SK-N-SH (cell line): ENCODE data around the gene CA9. TPM values are rescaled to one million over a fixed set of nuclear protein-coding genes. Genes with fewer than 3 reads are reported as not detected.

Experiments
- CTCF ChIA-PET: fragments of 300-600, 350-600 bp; formaldehyde crosslinking; extraction: SDS; loops from one replicate; lab custom pipeline; 2021; lab: Yijun Ruan, JAX
- POLR2A ChIA-PET: fragments of 350-600 bp; sonication (Branson Sonifier 250); formaldehyde crosslinking; extraction: SDS; loops from one replicate; lab custom pipeline; 2020; ENCODE audit warnings: antibody characterized with exemption, inconsistent platforms; lab: Yijun Ruan, JAX
- DNase-seq: peaks from one replicate; pipeline ENCODE4 v3.0.0; 2012
- H2AFZ ChIP-seq: fragments of 200-600 bp; sonication (generic); 2 replicates; pipeline ENCODE4 v1.8.1; 2016; ENCODE audit warnings: antibody characterized with exemption, mild to moderate bottlenecking, low read depth
- H3F3A ChIP-seq: fragments of 200-600 bp; sonication (generic); replicated peaks from 2 replicates; pipeline ENCODE3; 2016; ENCODE audit warnings: antibody characterized with exemption, mild to moderate bottlenecking; ENCODE audit not compliant: insufficient read depth
- H3K27ac ChIP-seq, 2 experiments: fragments of 200-500 bp in 1 of 2; fragments of 200-600 bp in 1 of 2; sonication (Bioruptor generic) in 1 of 2; sonication (generic), shearing (Covaris generic) in 1 of 2; 2 replicates each; pipeline versions ENCODE4 v1.5.1 to v1.6.1; 2014 to 2016; ENCODE audit warnings: low read depth in 2 of 2, inconsistent platforms in 1 of 2, low read length in 1 of 2, mild to moderate bottlenecking in 1 of 2, mixed read lengths in 1 of 2
- H3K27me3 ChIP-seq: fragments of 200-600 bp; sonication (generic), shearing (Covaris generic); 2 replicates; pipeline ENCODE4 v1.6.1; 2016; ENCODE audit warnings: mixed run types; ENCODE audit not compliant: insufficient read depth
- H3K36me3 ChIP-seq, 2 experiments: fragments of 200-500 bp in 1 of 2; fragments of 200-600 bp in 1 of 2; sonication (Bioruptor generic) in 1 of 2; sonication (generic) in 1 of 2; replicated peaks in 1 of 2; 2 replicates each; pipeline versions ENCODE3 to v1.5.1; 2014 to 2016; ENCODE audit warnings: low read length in 1 of 2, mild to moderate bottlenecking in 1 of 2; ENCODE audit not compliant: insufficient read depth in 2 of 2, control insufficient read depth in 1 of 2
- H3K4me1 ChIP-seq, 2 experiments: fragments of 200-500 bp in 1 of 2; fragments of 200-600 bp in 1 of 2; sonication (Bioruptor generic) in 1 of 2; sonication (generic), shearing (Covaris generic) in 1 of 2; 2 replicates each; pipeline versions ENCODE4 v1.5.1 to v1.6.1; 2014 to 2016; ENCODE audit warnings: low read depth in 1 of 2, low read length in 1 of 2, mixed run types in 1 of 2; ENCODE audit not compliant: insufficient read depth in 2 of 2, control insufficient read depth in 1 of 2
- H3K4me2 ChIP-seq: fragments of 200-600 bp; sonication (generic), shearing (Covaris generic); 2 replicates; pipeline ENCODE4 v1.6.1; 2017; ENCODE audit warnings: mixed run types
- H3K4me3 ChIP-seq, 2 experiments: fragments of 200-500 bp in 1 of 2; fragments of 200-600 bp in 1 of 2; sonication (Bioruptor generic) in 1 of 2; sonication (generic), shearing (Covaris generic) in 1 of 2; 2 replicates each; pipeline versions ENCODE4 v1.5.1 to v1.8.1; 2014 to 2016; ENCODE audit warnings: low read depth in 2 of 2, inconsistent platforms in 1 of 2, low read length in 1 of 2, mild to moderate bottlenecking in 1 of 2, mixed read lengths in 1 of 2, moderate library complexity in 1 of 2
- H3K79me2 ChIP-seq: fragments of 200-600 bp; sonication (generic); 2 replicates; pipeline ENCODE4 v1.8.1; 2017; ENCODE audit warnings: mild to moderate bottlenecking; ENCODE audit not compliant: insufficient read depth
- H3K9ac ChIP-seq: fragments of 200-600 bp; sonication (generic); 2 replicates; pipeline ENCODE4 v1.6.1; 2017; ENCODE audit warnings: mixed run types
- H3K9me2 ChIP-seq: fragments of 200-600 bp; sonication (generic); 2 replicates; pipeline ENCODE4 v1.6.1; 2017; ENCODE audit warnings: mixed run types
- H3K9me3 ChIP-seq: fragments of 200-600 bp; sonication (generic); 2 replicates; pipeline ENCODE4 v1.6.1; 2017; ENCODE audit warnings: mixed run types, mild to moderate bottlenecking, moderate library complexity
- H4K20me1 ChIP-seq: fragments of 200-600 bp; sonication (generic); 2 replicates; pipeline ENCODE4 v1.6.1; 2017; ENCODE audit warnings: mild to moderate bottlenecking, mixed run types; ENCODE audit not compliant: insufficient read depth
- CHD2 ChIP-seq: fragments of 150-350 bp; IDR thresholded peaks from 2 replicates; pipeline ENCODE4 v1.6.1; 2018; ENCODE audit warnings: low read length; ENCODE audit not compliant: partially characterized antibody
- ELF1 ChIP-seq: IDR thresholded peaks from 2 replicates; pipeline ENCODE4 v1.4.0; 2012
- EP300 ChIP-seq, 2 experiments: IDR thresholded peaks; 2 replicates each; pipeline versions ENCODE4 v1.4.0 to v1.6.1; 2012; ENCODE audit warnings: borderline replicate concordance in 1 of 2, low read depth in 1 of 2, low read length in 1 of 2
- FOXM1 ChIP-seq: IDR thresholded peaks from 2 replicates; pipeline ENCODE4 v1.4.0; 2012; ENCODE audit warnings: low read depth, mild to moderate bottlenecking
- GABPA ChIP-seq: IDR thresholded peaks from 2 replicates; pipeline ENCODE4 v1.4.0; 2012; ENCODE audit warnings: low read depth, mild to moderate bottlenecking
- JUND ChIP-seq: IDR thresholded peaks from 2 replicates; pipeline ENCODE4 v1.4.0; 2012
- MEF2A ChIP-seq: IDR thresholded peaks from 2 replicates; pipeline ENCODE4 v1.4.0; 2012; ENCODE audit warnings: low read depth, borderline replicate concordance
- MXI1 ChIP-seq: IDR thresholded peaks from 2 replicates; pipeline ENCODE4 v1.6.1; 2012; ENCODE audit warnings: mild to moderate bottlenecking, low read depth, low read length, improper control_type of control experiment
- NFIC ChIP-seq: IDR thresholded peaks from 2 replicates; pipeline ENCODE4 v1.4.0; 2012; ENCODE audit warnings: borderline replicate concordance
- RAD21 ChIP-seq: IDR thresholded peaks from 2 replicates; pipeline ENCODE4 v1.6.1; 2012; ENCODE audit warnings: mild to moderate bottlenecking, low read length
- RCOR1 ChIP-seq: fragments of 150-350 bp; IDR thresholded peaks from 2 replicates; pipeline ENCODE4 v1.6.1; 2017; ENCODE audit warnings: antibody characterized with exemption, low read length
- RXRA ChIP-seq: IDR thresholded peaks from 2 replicates; pipeline ENCODE4 v1.4.0; 2012; ENCODE audit warnings: low read depth, mild to moderate bottlenecking, borderline replicate concordance
- SIN3A ChIP-seq: IDR thresholded peaks from 2 replicates; pipeline ENCODE4 v1.6.1; 2012; ENCODE audit warnings: low read depth, mild to moderate bottlenecking, low read length, moderate library complexity, borderline replicate concordance
- TAF1 ChIP-seq: IDR thresholded peaks from 2 replicates; pipeline ENCODE4 v1.6.1; 2012; ENCODE audit warnings: low read depth, mild to moderate bottlenecking, low read length, moderate library complexity, borderline replicate concordance
- TCF12 ChIP-seq: IDR thresholded peaks from 2 replicates; pipeline ENCODE4 v1.4.0; 2012
- WGBS: methylation state at CpG from one replicate; pipeline ENCODE4 v1.1.6; 2017; ENCODE audit warnings: low lambda C conversion rate; 5-methylcytosine and 5-hydroxymethylcytosine counted together
- polyA plus RNA-seq, 3 experiments: library from polyadenylated mRNA; depleted of rRNA; stranded (reverse); fragments of >200 nt; gene quantifications; 2 replicates each; pipeline ENCODE4 v1.2.3, GENCODE V29; 2012
- TF ChIP-seq, protein P1 (sequence below): IDR thresholded peaks from 2 replicates; pipeline ENCODE4 v1.6.1; 2012; ENCODE audit warnings: mild to moderate bottlenecking, low read depth, low read length, moderate library complexity
- TF ChIP-seq, protein P2 (sequence below): IDR thresholded peaks from 2 replicates; pipeline ENCODE4 v1.4.0; 2012; ENCODE audit warnings: low read depth, borderline replicate concordance
- TF ChIP-seq, protein P3 (sequence below): fragments of 200-600 bp; sonication (generic); IDR thresholded peaks from 2 replicates; pipeline ENCODE4 v1.6.1; 2017; ENCODE audit warnings: antibody characterized with exemption, mild to moderate bottlenecking, moderate library complexity

CA9 gene
- polyA plus RNA-seq, 1 of the 3 experiments (the other 2 are of a cell fraction) = 1.4 TPM

DNA sequence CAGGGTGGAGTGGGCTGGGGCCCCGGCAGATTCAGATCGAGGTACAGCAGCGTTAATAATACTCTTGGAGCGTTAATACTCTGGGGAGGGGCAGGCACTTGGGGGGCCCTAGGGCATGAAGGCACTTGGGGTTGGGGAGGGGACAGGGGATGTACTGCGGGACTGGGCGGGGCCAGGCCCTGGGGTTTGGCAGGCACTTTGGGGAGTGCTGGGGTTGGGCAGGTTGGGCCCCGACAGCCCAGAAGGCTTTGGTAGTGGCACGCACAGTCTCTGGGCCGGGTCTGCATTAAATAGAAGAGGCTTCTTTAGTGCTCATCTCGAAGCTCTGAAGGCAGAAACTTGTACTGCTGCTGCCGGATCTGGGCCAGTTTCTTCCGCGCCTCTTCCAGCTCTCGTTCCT, 23.8 kb downstream of the CA9 start:
- ChIA-PET CTCF (interaction anchor here (1.0 to 8.3 kb wide), 13 partner anchors 10 to 366 kb away, joined by 3 to 183 read pairs (median 13); partner anchors contain the start of genes ARHGEF39, CCDC107, CREB3 and RMRP), POLR2A (interaction anchor here (0.8 to 1.1 kb wide), 2 partner anchors 8 to 11 kb away, joined by 3 to 4 read pairs; no protein-coding TSS in a partner anchor)
- Histone ChIP-seq H3K36me3 (peaks cover 42 to 59% of the 10 kb centered on the region in 2 experiments), H3K9me3 (no peaks in the 10 kb centered on the region), H3F3A (peaks cover 52% of the 10 kb centered on the region), H4K20me1 (no peaks in the 10 kb centered on the region), H3K9ac (no peak overlapping the region), H3K79me2 (no peaks in the 10 kb centered on the region), H3K4me2 (no peak overlapping the region), H3K4me3 (no peak overlapping the region), H3K4me1 (no peaks in the 10 kb centered on the region), H3K27ac (no peak overlapping the region), H3K9me2 (no peaks in the 10 kb centered on the region), H2AFZ (no peak overlapping the region), H3K27me3 (no peaks in the 10 kb centered on the region)
- TF ChIP-seq, protein P1, sequence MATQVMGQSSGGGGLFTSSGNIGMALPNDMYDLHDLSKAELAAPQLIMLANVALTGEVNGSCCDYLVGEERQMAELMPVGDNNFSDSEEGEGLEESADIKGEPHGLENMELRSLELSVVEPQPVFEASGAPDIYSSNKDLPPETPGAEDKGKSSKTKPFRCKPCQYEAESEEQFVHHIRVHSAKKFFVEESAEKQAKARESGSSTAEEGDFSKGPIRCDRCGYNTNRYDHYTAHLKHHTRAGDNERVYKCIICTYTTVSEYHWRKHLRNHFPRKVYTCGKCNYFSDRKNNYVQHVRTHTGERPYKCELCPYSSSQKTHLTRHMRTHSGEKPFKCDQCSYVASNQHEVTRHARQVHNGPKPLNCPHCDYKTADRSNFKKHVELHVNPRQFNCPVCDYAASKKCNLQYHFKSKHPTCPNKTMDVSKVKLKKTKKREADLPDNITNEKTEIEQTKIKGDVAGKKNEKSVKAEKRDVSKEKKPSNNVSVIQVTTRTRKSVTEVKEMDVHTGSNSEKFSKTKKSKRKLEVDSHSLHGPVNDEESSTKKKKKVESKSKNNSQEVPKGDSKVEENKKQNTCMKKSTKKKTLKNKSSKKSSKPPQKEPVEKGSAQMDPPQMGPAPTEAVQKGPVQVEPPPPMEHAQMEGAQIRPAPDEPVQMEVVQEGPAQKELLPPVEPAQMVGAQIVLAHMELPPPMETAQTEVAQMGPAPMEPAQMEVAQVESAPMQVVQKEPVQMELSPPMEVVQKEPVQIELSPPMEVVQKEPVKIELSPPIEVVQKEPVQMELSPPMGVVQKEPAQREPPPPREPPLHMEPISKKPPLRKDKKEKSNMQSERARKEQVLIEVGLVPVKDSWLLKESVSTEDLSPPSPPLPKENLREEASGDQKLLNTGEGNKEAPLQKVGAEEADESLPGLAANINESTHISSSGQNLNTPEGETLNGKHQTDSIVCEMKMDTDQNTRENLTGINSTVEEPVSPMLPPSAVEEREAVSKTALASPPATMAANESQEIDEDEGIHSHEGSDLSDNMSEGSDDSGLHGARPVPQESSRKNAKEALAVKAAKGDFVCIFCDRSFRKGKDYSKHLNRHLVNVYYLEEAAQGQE = no peak
- TF ChIP-seq MEF2A (no peak), JUND (no peak), ELF1 (no peak), RCOR1 (no peak), SIN3A (no peak), TCF12 (no peak), EP300 (IDR thresholded peaks at IDR 0.05; ENCODE audit: borderline replicate concordance in 1 of 2, low read depth in 1 of 2, low read length in 1 of 2) (no peak), FOXM1 (no peak), NFIC (no peak)
- TF ChIP-seq, protein P2, sequence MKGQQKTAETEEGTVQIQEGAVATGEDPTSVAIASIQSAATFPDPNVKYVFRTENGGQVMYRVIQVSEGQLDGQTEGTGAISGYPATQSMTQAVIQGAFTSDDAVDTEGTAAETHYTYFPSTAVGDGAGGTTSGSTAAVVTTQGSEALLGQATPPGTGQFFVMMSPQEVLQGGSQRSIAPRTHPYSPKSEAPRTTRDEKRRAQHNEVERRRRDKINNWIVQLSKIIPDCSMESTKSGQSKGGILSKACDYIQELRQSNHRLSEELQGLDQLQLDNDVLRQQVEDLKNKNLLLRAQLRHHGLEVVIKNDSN = no peak
- DNase-seq = no peak
- 93% methylated on average over 8 of the region's 14 CpGs for WGBS

DNA sequence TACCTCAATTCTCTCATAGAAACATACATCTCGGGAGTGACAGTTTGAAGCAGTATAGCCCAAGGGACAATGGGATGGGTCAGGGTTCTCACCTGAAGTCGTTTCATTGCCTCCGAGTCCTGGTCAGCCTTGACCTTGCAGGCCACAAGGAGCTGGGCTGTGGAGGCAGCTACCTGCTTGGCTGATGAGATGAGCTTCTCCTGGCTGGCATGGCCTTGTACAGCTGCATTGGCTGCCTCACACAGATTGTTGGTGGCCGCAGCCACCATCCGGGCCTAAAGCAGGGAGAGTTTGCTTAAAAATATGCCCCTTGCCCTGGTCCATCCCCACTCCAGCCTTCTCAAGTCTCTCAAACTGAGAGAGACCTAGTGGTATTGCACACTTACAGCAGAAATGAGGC, 24.5 kb downstream of the CA9 start:
- no peak for DNase-seq
- Histone ChIP-seq H4K20me1 (no peaks in the 10 kb centered on the region), H3K9ac (no peak overlapping the region), H3K4me2 (no peak overlapping the region), H3K27ac (no peak overlapping the region), H3K4me3 (no peak overlapping the region), H3K79me2 (no peaks in the 10 kb centered on the region)
- CTCF ChIA-PET = interaction anchor here (0.9 to 8.3 kb wide), 7 partner anchors 11 to 86 kb away, joined by 3 to 183 read pairs (median 30); partner anchors contain the start of genes ARHGEF39, CCDC107, CREB3 and RMRP
- WGBS = 100% methylated on average over 3 of the region's 5 CpGs
- TF ChIP-seq, protein P3, sequence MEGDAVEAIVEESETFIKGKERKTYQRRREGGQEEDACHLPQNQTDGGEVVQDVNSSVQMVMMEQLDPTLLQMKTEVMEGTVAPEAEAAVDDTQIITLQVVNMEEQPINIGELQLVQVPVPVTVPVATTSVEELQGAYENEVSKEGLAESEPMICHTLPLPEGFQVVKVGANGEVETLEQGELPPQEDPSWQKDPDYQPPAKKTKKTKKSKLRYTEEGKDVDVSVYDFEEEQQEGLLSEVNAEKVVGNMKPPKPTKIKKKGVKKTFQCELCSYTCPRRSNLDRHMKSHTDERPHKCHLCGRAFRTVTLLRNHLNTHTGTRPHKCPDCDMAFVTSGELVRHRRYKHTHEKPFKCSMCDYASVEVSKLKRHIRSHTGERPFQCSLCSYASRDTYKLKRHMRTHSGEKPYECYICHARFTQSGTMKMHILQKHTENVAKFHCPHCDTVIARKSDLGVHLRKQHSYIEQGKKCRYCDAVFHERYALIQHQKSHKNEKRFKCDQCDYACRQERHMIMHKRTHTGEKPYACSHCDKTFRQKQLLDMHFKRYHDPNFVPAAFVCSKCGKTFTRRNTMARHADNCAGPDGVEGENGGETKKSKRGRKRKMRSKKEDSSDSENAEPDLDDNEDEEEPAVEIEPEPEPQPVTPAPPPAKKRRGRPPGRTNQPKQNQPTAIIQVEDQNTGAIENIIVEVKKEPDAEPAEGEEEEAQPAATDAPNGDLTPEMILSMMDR = no peak
- no peak for TF ChIP-seq MXI1
- TF ChIP-seq RAD21 = no peak
- no peak for TF ChIP-seq FOXM1
- TF ChIP-seq CHD2 = no peak
- TF ChIP-seq GABPA = no peak
- no peak for TF ChIP-seq TAF1
- no peak for TF ChIP-seq RXRA
- TF ChIP-seq, all 33 proteins: peak for 0
- H2AFZ ChIP-seq = no peak overlapping the region
- H3K27me3 ChIP-seq = no peaks in the 10 kb centered on the region
- H3K4me1 ChIP-seq = no peaks in the 10 kb centered on the region
- H3K9me3 ChIP-seq = no peaks in the 10 kb centered on the region
- peaks cover 50 to 63% of the 10 kb centered on the region in 2 experiments for H3K36me3 ChIP-seq
- POLR2A ChIA-PET = no interaction called here
- no peaks in the 10 kb centered on the region for H3K9me2 ChIP-seq
- H3F3A ChIP-seq = peaks cover 49% of the 10 kb centered on the region
